GM12892 (cell line): ENCODE data around the gene U2SURP.

ENCODE experiments used
- POLR2A ChIP-seq: IDR thresholded peaks from 2 replicates; pipeline ENCODE4 v1.6.1; 2011; ENCODE audit warnings: low read depth, low read length, control low read depth
- POLR2AphosphoS5 ChIP-seq: IDR thresholded peaks from 2 replicates; pipeline ENCODE4 v1.6.1; 2011; ENCODE audit warnings: low read depth, low read length, control low read depth

DNA sequence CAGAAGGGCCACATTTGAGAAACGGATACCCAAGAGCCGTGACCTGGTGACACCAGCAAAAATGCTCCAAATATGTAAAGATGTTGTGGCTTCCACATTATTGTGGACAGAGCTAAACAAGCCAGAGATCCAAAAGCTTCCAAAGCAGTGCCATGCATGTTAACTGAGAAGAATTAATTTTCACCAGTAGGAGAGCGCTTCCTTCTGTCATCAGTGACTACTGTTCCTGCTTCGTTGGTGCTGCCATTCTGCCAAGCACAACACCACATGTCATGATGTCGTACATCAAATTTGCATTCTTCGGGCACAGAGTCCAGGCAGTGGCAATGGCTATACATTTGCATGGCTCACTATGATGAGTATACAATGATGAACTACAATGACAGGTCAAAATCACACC, 99.1 kb downstream of the U2SURP start:
- TF ChIP-seq POLR2A (no peak), POLR2AphosphoS5 (no peak)
